SK-N-SH treated with all-trans-retinoic acid at 6 μM for 48 hours (cell line): ENCODE measurements around the gene RASGRF2.
"Not testable (repeated sequence)": the region's sequence is repeated elsewhere in the genome, so short reads cannot be mapped to it uniquely, and the experiment has no call there.

ENCODE experiments used
- ATAC-seq: fragments of 200-7000 bp; cut with Tn5 transposase; 3 replicates; pipeline ENCODE4 v1.9.1; 2020; ENCODE audit warnings: mild to moderate bottlenecking, moderate library complexity
- ARNTL ChIP-seq: fragments of 450-650 bp; formaldehyde crosslinking; IDR thresholded peaks from 2 replicates; pipeline ENCODE4 v1.5.0; 2020; ENCODE audit warnings: low read depth, mild to moderate bottlenecking, moderate library complexity, borderline replicate concordance
- BACH2 ChIP-seq: fragments of 250-450 bp; sonication (Bioruptor Pico); IDR thresholded peaks from 2 replicates; pipeline ENCODE4 v1.9.0; 2021; ENCODE audit warnings: mild to moderate bottlenecking, borderline replicate concordance
- CSDC2 ChIP-seq: fragments of 250-450 bp; sonication (Bioruptor Pico); IDR thresholded peaks from 2 replicates; pipeline ENCODE4 v1.5.0; 2020; ENCODE audit warnings: mild to moderate bottlenecking, moderate library complexity
- ESRRG ChIP-seq: fragments of 250-450 bp; sonication (Bioruptor Pico); IDR thresholded peaks from 2 replicates; pipeline ENCODE4 v1.6.1; 2021; ENCODE audit warnings: mild to moderate bottlenecking
- GLIS3 ChIP-seq: fragments of 250-450 bp; sonication (Bioruptor Pico); IDR thresholded peaks from 2 replicates; pipeline ENCODE4 v1.5.0; 2020; ENCODE audit warnings: mild to moderate bottlenecking, moderate library complexity
- ISL1 ChIP-seq: fragments of 250-450 bp; sonication (Bioruptor Pico); IDR thresholded peaks from 2 replicates; pipeline ENCODE4 v2.1.2; 2022; ENCODE audit warnings: mild to moderate bottlenecking, moderate library complexity
- PPARA ChIP-seq: fragments of 250-450 bp; sonication (Bioruptor Pico); IDR thresholded peaks from 2 replicates; pipeline ENCODE4 v1.5.0; 2020; ENCODE audit warnings: mild to moderate bottlenecking, borderline replicate concordance
- RARB ChIP-seq: fragments of 250-450 bp; sonication (Bioruptor Pico); IDR thresholded peaks from 2 replicates; pipeline ENCODE4 v1.8.0; 2021; ENCODE audit warnings: mild to moderate bottlenecking, moderate library complexity
- SNAI2 ChIP-seq: fragments of 250-450 bp; sonication (Bioruptor Pico); IDR thresholded peaks from 2 replicates; pipeline ENCODE4 v1.5.0; 2020; ENCODE audit warnings: mild to moderate bottlenecking, moderate library complexity
- TCF4 ChIP-seq: fragments of 250-450 bp; sonication (Bioruptor Pico); IDR thresholded peaks from 2 replicates; pipeline ENCODE4 v1.8.0; 2021; ENCODE audit warnings: mild to moderate bottlenecking, moderate library complexity, borderline replicate concordance
- TOX ChIP-seq: fragments of 250-450 bp; sonication (Bioruptor Pico); IDR thresholded peaks from 2 replicates; pipeline ENCODE4 v1.8.0; 2021; ENCODE audit warnings: mild to moderate bottlenecking, moderate library complexity, borderline replicate concordance
- ZC3H10 ChIP-seq: fragments of 250-450 bp; sonication (Bioruptor Pico); IDR thresholded peaks from 2 replicates; pipeline ENCODE4 v1.5.1; 2021; ENCODE audit warnings: mild to moderate bottlenecking, moderate library complexity
- ZFP3 ChIP-seq: fragments of 250-450 bp; sonication (Bioruptor Pico); IDR thresholded peaks from 2 replicates; pipeline ENCODE4 v1.5.0; 2020; ENCODE audit warnings: mild to moderate bottlenecking, moderate library complexity
- ZNF565 ChIP-seq: fragments of 450-650 bp; formaldehyde crosslinking; conservative IDR thresholded peaks from 2 replicates; pipeline ENCODE4 v1.5.0; 2020; ENCODE audit warnings: low read depth, mild to moderate bottlenecking, moderate library complexity
- ZNF70 ChIP-seq: fragments of 450-650 bp; formaldehyde crosslinking; IDR thresholded peaks from 2 replicates; pipeline ENCODE4 v1.5.0; 2020; ENCODE audit warnings: mild to moderate bottlenecking, moderate library complexity
- ZNF8 ChIP-seq: fragments of 450-650 bp; formaldehyde crosslinking; IDR thresholded peaks from 2 replicates; pipeline ENCODE4 v1.5.0; 2020; ENCODE audit warnings: mild to moderate bottlenecking, moderate library complexity
- TF ChIP-seq, protein P1 (sequence below): fragments of 250-450 bp; sonication (Bioruptor Pico); IDR thresholded peaks from 2 replicates; pipeline ENCODE4 v1.5.0; 2020; ENCODE audit warnings: mild to moderate bottlenecking, moderate library complexity
- TF ChIP-seq, protein P2 (sequence below): fragments of 250-450 bp; sonication (Bioruptor Pico); IDR thresholded peaks from 2 replicates; pipeline ENCODE4 v1.8.0; 2021; ENCODE audit warnings: low read depth, mild to moderate bottlenecking, moderate library complexity, borderline replicate concordance
- TF ChIP-seq, protein P3 (sequence below): fragments of 250-450 bp; sonication (Bioruptor Pico); IDR thresholded peaks from 2 replicates; pipeline ENCODE4 v1.5.1; 2021; ENCODE audit warnings: mild to moderate bottlenecking, moderate library complexity
- TF ChIP-seq, protein P4 (sequence below): fragments of 250-450 bp; sonication (Bioruptor Pico); IDR thresholded peaks from 2 replicates; pipeline ENCODE4 v1.8.0; 2020; ENCODE audit warnings: mild to moderate bottlenecking, moderate library complexity, borderline replicate concordance

RASGRF2 gene

DNA sequence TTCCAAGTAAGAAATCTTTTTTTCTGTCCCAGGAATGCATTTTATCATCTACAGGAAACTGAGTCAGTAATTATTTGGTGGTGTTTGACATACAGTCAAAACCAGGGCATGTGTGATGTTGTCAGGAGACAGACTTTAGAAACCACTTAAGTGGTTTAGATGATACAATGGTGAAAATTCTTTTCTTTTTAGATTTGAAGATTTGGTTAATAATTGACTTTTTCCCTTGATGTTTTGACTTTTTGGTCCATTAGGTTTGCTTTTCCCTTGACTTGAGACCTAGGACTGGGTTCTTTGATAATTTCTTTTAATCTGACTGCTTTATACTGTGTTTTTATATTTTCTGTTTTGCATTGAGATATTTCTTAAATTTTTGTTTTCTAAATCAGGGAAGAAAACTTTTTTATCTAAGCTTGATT lies 85.2 kb downstream of the RASGRF2 start:
- ATAC-seq = no peak
- no peak for TF ChIP-seq ESRRG (CRISPR knock-in tag)
- peak; percentile 53 for TF ChIP-seq ISL1 (CRISPR knock-in tag)

DNA sequence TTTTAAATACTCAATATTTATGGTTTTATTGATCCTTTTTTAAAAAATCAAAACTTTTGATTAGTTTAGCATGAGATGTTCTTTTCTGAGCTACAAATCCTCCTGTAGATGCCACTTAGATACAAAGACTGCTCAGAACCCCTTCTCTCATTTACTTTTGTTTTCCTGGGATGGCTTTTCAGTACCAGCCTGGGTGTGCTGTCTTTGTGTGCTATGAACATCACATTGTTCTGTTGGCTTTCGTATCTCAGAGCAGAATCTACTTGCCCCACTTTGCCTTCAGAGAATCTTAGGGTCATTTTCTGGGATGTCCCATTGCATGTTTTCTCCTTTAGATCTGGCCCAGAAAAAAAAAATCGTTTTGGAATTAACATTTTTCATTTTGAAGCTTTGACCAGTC lies 85.9 kb downstream of the RASGRF2 start:
- ATAC-seq = no peak
- TF ChIP-seq ESRRG (CRISPR knock-in tag) (no peak), ISL1 (CRISPR knock-in tag) (no peak), BACH2 (no peak), ZC3H10 (CRISPR knock-in tag) (no peak), ZFP3 (CRISPR knock-in tag) (no peak), GLIS3 (no peak), SNAI2 (CRISPR knock-in tag) (no peak), ZNF8 (CRISPR knock-in tag) (no peak), TCF4 (no peak), ZNF70 (no peak), CSDC2 (no peak)
- TF ChIP-seq, protein P1, sequence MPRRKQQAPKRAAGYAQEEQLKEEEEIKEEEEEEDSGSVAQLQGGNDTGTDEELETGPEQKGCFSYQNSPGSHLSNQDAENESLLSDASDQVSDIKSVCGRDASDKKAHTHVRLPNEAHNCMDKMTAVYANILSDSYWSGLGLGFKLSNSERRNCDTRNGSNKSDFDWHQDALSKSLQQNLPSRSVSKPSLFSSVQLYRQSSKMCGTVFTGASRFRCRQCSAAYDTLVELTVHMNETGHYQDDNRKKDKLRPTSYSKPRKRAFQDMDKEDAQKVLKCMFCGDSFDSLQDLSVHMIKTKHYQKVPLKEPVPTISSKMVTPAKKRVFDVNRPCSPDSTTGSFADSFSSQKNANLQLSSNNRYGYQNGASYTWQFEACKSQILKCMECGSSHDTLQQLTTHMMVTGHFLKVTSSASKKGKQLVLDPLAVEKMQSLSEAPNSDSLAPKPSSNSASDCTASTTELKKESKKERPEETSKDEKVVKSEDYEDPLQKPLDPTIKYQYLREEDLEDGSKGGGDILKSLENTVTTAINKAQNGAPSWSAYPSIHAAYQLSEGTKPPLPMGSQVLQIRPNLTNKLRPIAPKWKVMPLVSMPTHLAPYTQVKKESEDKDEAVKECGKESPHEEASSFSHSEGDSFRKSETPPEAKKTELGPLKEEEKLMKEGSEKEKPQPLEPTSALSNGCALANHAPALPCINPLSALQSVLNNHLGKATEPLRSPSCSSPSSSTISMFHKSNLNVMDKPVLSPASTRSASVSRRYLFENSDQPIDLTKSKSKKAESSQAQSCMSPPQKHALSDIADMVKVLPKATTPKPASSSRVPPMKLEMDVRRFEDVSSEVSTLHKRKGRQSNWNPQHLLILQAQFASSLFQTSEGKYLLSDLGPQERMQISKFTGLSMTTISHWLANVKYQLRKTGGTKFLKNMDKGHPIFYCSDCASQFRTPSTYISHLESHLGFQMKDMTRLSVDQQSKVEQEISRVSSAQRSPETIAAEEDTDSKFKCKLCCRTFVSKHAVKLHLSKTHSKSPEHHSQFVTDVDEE (CRISPR knock-in tag) = no peak
- TF ChIP-seq, protein P2, sequence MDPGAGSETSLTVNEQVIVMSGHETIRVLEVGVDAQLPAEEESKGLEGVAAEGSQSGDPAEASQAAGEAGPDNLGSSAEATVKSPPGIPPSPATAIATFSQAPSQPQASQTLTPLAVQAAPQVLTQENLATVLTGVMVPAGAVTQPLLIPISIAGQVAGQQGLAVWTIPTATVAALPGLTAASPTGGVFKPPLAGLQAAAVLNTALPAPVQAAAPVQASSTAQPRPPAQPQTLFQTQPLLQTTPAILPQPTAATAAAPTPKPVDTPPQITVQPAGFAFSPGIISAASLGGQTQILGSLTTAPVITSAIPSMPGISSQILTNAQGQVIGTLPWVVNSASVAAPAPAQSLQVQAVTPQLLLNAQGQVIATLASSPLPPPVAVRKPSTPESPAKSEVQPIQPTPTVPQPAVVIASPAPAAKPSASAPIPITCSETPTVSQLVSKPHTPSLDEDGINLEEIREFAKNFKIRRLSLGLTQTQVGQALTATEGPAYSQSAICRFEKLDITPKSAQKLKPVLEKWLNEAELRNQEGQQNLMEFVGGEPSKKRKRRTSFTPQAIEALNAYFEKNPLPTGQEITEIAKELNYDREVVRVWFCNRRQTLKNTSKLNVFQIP (CRISPR knock-in tag) = no peak
- TF ChIP-seq, all 23 proteins: peak for 0

DNA sequence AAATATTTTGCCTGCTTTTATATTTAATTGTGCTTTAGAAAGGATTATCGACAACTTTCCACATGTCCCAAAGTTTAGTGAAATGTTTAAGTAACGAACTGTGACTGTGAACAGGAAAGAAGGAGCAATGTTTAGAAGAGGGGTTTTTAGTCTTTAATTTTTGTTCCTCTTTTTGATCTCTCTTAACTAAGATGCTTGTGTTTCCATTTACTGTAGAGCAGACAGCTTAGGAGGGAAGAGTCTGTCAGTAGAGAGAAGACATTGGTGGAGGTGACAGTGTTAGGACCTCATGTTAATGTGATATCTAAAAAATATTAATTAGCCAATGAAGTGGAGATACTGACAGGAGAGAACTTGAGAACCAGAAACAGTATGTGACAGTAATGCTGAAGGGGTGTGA lies 92.2 kb downstream of the RASGRF2 start:
- TF ChIP-seq PPARA (CRISPR knock-in tag) (no peak), ZNF565 (CRISPR knock-in tag) (no peak), ARNTL (no peak), GLIS3 (no peak), ISL1 (CRISPR knock-in tag) (no peak), ZNF8 (CRISPR knock-in tag) (no peak), SNAI2 (CRISPR knock-in tag) (no peak), TCF4 (no peak), ZC3H10 (CRISPR knock-in tag) (no peak), ESRRG (CRISPR knock-in tag) (no peak), ZFP3 (CRISPR knock-in tag) (no peak), TOX (CRISPR knock-in tag) (no peak), RARB (CRISPR knock-in tag) (no peak)
- TF ChIP-seq, protein P1 (CRISPR knock-in tag) = no peak
- TF ChIP-seq, protein P3, sequence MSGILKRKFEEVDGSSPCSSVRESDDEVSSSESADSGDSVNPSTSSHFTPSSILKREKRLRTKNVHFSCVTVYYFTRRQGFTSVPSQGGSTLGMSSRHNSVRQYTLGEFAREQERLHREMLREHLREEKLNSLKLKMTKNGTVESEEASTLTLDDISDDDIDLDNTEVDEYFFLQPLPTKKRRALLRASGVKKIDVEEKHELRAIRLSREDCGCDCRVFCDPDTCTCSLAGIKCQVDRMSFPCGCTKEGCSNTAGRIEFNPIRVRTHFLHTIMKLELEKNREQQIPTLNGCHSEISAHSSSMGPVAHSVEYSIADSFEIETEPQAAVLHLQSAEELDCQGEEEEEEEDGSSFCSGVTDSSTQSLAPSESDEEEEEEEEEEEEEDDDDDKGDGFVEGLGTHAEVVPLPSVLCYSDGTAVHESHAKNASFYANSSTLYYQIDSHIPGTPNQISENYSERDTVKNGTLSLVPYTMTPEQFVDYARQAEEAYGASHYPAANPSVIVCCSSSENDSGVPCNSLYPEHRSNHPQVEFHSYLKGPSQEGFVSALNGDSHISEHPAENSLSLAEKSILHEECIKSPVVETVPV (CRISPR knock-in tag) = no peak
- TF ChIP-seq, protein P4, sequence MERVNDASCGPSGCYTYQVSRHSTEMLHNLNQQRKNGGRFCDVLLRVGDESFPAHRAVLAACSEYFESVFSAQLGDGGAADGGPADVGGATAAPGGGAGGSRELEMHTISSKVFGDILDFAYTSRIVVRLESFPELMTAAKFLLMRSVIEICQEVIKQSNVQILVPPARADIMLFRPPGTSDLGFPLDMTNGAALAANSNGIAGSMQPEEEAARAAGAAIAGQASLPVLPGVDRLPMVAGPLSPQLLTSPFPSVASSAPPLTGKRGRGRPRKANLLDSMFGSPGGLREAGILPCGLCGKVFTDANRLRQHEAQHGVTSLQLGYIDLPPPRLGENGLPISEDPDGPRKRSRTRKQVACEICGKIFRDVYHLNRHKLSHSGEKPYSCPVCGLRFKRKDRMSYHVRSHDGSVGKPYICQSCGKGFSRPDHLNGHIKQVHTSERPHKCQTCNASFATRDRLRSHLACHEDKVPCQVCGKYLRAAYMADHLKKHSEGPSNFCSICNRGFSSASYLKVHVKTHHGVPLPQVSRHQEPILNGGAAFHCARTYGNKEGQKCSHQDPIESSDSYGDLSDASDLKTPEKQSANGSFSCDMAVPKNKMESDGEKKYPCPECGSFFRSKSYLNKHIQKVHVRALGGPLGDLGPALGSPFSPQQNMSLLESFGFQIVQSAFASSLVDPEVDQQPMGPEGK (CRISPR knock-in tag) = no peak
- no peak for ATAC-seq

DNA sequence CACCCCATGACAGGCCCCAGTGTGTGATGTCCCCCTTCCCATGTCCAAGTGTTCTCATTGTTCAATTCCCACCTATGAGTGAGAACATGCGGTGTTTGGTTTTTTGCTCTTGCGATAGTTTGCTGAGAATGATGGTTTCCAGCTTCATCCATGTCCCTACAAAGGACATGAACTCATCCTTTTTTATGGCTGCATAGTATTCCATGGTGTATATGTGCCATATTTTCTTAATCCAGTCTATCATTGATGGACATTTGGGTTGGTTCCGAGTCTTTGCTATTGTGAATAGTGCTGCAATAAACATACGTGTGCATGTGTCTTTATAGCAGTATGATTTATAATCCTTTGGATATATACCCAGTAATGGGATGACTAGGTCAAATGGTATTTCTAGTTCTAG lies 93.1 kb downstream of the RASGRF2 start:
- ATAC-seq = not testable (repeated sequence)
